ENCODE results near the gene CNKSR3. TPM values are rescaled to one million over a fixed set of nuclear protein-coding genes. Genes with fewer than 3 reads are reported as not detected.

Gene CNKSR3
- total RNA-seq, 1 donor from 2014 or later = 12.1 TPM

DNA sequence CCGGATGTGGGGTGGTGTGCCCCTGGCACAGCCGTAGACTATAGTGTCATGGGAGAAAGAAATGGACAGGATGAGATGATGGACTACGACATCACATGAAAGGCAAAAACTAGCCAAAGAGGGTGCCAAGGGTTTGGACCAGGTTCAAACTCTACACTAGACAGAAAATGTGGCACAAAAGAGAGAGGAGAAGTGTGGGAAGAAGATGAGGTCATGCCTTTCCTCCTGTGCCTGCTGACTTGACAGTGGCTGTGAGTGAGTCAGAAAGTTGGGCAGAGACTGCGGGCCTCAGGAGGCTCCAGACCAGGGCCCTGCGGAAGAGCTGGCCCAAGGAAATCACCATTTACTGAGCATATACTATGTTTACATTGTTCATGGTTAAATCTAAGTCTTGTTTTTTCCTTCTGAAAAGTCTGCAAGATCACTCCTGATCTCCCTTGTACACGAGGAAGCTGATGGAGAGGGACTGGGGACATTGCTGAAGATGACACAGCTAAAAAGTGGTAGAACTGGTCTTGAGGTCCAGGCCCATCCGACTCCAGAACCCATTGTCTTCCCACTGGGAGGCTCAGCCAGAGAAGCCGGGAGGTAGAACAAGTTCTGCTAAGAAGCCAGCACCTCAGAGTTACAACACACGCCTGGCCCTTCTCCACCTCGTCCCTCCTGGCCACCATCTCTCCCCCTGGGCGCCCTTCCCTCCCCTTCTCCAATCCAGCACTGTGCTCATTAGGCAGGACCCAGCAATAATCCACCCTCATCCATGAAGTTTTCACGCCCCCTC is 35.6 kb downstream of the CNKSR3 start:
- TF ChIP-seq CTCF (IDR thresholded peaks at IDR 0.05; ENCODE audit: insufficient read depth, low read length, poor library complexity, severe bottlenecking) = no peak
- peak; percentile 77 for DNase-seq (ENCODE audit: low read depth)
- H3K27me3 ChIP-seq (ENCODE audit: control insufficient read depth, insufficient read depth, low read length) = no peaks in the 10 kb centered on the region
- H3K36me3 ChIP-seq (ENCODE audit: control insufficient read depth, insufficient read depth, low read length) = no peaks in the 10 kb centered on the region
- H3K4me3 ChIP-seq (ENCODE audit: low read depth, low read length) = no peak overlapping the region

- H3K4me3 ChIP-seq (ENCODE audit: low read depth, low read length) = no peak overlapping the region
- H3K36me3 ChIP-seq (ENCODE audit: control insufficient read depth, insufficient read depth, low read length) = no peaks in the 10 kb centered on the region
- DNase-seq (ENCODE audit: low read depth) = no peak
- no peak for TF ChIP-seq CTCF (IDR thresholded peaks at IDR 0.05; ENCODE audit: insufficient read depth, low read length, poor library complexity, severe bottlenecking)
- no peaks in the 10 kb centered on the region for H3K27me3 ChIP-seq (ENCODE audit: control insufficient read depth, insufficient read depth, low read length)
Observed at GRCh38 chr6:154473324-154473723, 37.2 kb downstream of the CNKSR3 start.

DNA sequence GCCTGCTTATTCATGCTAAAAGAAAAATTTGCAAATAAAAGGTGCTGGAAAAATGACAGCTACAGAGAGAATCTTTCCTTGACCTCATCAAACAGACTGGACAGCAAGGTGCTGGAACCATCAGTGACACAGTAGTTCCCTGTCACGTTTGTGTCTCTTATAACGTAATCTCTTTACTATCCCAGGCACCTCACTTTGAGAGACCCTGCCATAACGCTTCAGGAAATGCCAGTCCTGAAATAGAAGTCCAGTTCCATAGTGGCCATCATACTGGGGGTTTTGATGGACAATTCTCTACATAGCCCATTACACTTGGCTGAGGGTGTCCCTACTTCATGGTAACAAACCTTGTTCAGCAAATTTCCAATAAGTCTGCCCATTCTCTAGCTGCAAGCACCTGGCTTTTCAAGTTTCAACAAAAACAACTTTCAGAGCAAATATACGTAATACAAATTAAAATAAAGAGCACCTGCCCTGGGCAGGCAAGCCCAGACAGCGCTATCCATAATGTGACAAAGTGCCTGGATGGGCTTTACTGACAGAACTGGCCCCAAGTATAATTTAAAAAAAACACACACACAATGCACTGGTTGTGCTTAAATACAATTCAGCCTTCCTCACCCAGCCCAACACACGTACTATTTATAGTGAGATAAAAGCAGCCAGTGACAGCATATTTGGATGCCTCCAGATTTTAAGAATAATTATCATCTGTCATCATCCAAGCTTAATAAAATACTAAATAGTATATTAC is 38.7 kb downstream of the CNKSR3 start:
- Histone ChIP-seq H3K4me3 (ENCODE audit: low read depth, low read length) (no peak overlapping the region), H3K27me3 (ENCODE audit: control insufficient read depth, insufficient read depth, low read length) (no peaks in the 10 kb centered on the region), H3K36me3 (ENCODE audit: control insufficient read depth, insufficient read depth, low read length) (no peaks in the 10 kb centered on the region)
- no peak for TF ChIP-seq CTCF (IDR thresholded peaks at IDR 0.05; ENCODE audit: insufficient read depth, low read length, poor library complexity, severe bottlenecking)
- no peak for DNase-seq (ENCODE audit: low read depth)

DNA sequence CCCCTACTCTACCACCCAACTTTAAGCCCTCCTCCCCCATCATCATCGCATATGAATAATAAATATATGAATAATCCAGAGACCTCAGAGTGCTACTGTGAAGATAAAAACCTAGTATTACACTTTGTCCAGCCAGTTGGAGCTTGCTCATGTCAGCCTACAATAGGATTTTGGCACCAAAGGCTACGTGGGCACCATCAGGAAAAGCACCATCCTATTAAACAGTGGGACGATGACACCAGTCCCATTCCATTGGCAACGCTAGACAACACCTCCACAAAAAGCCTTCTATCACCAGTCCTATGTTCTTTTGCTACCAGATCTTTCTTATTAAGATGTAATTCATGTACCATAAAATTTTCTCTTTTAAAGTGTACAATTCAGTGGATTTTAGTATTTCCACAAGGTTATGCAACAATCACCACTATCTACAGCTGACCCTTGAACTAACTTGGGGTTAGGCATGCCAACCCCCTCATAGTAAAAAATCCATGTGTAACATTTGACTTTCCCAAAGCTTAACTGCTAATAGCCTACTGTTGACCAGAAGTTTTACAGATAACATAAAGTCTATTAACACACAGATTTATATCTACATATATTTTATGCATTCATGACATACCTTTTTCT is 41.1 kb downstream of the CNKSR3 start:
- DNase-seq (ENCODE audit: low read depth) = no peak
- no peak for TF ChIP-seq CTCF (IDR thresholded peaks at IDR 0.05; ENCODE audit: insufficient read depth, low read length, poor library complexity, severe bottlenecking)
- no peaks in the 10 kb centered on the region for H3K36me3 ChIP-seq (ENCODE audit: control insufficient read depth, insufficient read depth, low read length)
- no peaks in the 10 kb centered on the region for H3K27me3 ChIP-seq (ENCODE audit: control insufficient read depth, insufficient read depth, low read length)
- H3K4me3 ChIP-seq (ENCODE audit: low read depth, low read length) = no peak overlapping the region

GRCh38 chr6:154468760-154469159 is 41.7 kb downstream of the CNKSR3 start:
- H3K4me3 ChIP-seq (ENCODE audit: low read depth, low read length) = no peak overlapping the region
- DNase-seq (ENCODE audit: low read depth) = no peak
- no peaks in the 10 kb centered on the region for H3K36me3 ChIP-seq (ENCODE audit: control insufficient read depth, insufficient read depth, low read length)
- no peaks in the 10 kb centered on the region for H3K27me3 ChIP-seq (ENCODE audit: control insufficient read depth, insufficient read depth, low read length)
- TF ChIP-seq CTCF (IDR thresholded peaks at IDR 0.05; ENCODE audit: insufficient read depth, low read length, poor library complexity, severe bottlenecking) = no peak

Data from kidney epithelial cell (primary cell).